Measurements from ENCODE around the gene GP5. TPM values are rescaled to one million over a fixed set of nuclear protein-coding genes. Genes with fewer than 3 reads are reported as not detected.

Gene GP5
- total RNA-seq, 6 experiments from 2014 or later: 0.05 TPM; not detected in 5

DNA sequence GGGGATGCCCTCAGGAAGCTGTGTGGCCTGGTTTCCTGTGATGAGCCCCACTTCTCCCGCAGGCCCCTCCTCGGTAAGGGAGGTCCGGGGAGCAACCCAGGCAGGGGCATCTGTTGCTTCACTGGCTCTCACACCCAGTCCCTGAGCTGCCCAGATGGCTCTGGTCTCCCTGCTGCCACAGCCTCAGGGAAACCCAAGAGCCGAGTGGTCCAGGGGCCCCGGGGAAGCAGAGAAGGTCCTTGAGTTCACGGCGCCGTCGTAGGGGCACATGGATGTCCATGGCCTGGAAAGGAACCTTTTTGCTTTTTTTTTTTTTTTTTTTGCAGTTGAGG is 16.2 kb downstream of the GP5 start:
- H3K4me3 Mint-ChIP-seq: no peak overlapping the region
- DNase-seq: no peak
- TF ChIP-seq, protein P1, sequence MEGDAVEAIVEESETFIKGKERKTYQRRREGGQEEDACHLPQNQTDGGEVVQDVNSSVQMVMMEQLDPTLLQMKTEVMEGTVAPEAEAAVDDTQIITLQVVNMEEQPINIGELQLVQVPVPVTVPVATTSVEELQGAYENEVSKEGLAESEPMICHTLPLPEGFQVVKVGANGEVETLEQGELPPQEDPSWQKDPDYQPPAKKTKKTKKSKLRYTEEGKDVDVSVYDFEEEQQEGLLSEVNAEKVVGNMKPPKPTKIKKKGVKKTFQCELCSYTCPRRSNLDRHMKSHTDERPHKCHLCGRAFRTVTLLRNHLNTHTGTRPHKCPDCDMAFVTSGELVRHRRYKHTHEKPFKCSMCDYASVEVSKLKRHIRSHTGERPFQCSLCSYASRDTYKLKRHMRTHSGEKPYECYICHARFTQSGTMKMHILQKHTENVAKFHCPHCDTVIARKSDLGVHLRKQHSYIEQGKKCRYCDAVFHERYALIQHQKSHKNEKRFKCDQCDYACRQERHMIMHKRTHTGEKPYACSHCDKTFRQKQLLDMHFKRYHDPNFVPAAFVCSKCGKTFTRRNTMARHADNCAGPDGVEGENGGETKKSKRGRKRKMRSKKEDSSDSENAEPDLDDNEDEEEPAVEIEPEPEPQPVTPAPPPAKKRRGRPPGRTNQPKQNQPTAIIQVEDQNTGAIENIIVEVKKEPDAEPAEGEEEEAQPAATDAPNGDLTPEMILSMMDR (IDR thresholded peaks at IDR 0.05): no peak
- H3K9me3 Mint-ChIP-seq: no peaks in the 10 kb centered on the region
- no peak overlapping the region for H3K27ac Mint-ChIP-seq
- H3K36me3 Mint-ChIP-seq (ENCODE audit: low read depth): no peaks in the 10 kb centered on the region
- peaks cover 2% of the 10 kb centered on the region; the same call in 1 of the 2 replicates for H3K4me1 Mint-ChIP-seq (ENCODE audit: low read depth)
- H3K27me3 Mint-ChIP-seq (ENCODE audit: insufficient read depth): peaks cover 14% of the 10 kb centered on the region

DNA sequence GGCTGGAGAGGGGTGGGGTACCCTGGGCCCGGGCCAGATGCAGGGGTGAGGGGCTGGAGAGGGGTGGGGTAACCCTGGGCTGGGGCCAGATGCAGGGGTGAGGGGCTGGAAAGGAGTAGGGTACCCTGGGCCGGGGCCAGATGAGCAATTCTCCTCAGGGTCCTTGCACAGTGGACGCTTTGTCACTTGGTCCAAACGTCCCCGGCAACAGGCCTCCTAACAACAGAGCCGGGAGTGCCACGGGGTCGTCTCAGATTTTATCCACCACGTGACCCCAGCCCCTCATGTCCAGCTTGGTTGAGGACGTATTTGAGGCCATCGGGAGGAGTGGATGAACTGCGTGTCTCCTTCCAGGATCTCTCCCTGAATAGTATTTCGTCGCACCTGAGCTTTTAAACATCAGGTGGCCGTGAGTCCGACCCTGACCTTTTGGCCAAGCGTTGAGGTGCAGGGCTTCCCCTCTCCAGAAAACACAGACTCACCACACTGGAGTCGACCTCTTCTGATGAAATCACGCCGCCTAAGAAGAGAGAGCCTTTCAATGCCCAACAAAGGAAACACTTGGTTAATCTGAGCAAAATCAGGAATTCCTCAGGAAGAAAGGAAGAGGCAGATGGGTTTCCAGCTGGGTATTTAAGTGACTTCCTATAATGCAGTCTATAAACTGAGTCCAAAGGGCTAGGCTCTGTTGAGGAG is 16.7 kb downstream of the GP5 start:
- H3K4me1 Mint-ChIP-seq (ENCODE audit: low read depth): peaks cover 6% of the 10 kb centered on the region
- no peaks in the 10 kb centered on the region for H3K9me3 Mint-ChIP-seq
- no peak for DNase-seq
- H3K27me3 Mint-ChIP-seq (ENCODE audit: insufficient read depth): peaks cover 11% of the 10 kb centered on the region
- H3K36me3 Mint-ChIP-seq (ENCODE audit: low read depth): no peaks in the 10 kb centered on the region
- no peak overlapping the region for H3K27ac Mint-ChIP-seq
- no peak overlapping the region for H3K4me3 Mint-ChIP-seq
- TF ChIP-seq, protein P1 (IDR thresholded peaks at IDR 0.05): no peak

DNA sequence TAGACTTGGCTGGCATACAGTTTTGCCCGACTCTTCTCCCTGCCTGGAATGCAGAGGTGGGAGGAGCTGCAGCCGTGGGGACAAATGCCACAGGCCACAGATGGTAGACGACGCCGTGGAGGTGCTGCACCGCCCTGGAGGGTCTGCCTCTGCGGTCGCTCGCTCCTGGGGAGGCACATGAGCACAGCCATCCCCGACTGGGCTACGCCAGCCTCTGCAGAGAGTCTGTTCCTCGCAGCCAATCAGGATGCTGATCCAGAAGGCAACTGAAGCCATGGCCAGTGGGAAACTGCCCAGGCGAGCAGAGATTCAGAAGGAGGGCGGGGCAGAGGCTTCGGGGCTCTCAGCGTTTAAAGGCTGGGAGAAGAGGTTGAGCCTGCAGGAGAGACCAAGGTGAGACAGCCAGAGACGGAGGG is 17.6 kb downstream of the GP5 start:
- TF ChIP-seq, protein P1 (IDR thresholded peaks at IDR 0.05): no peak
- H3K9me3 Mint-ChIP-seq: no peaks in the 10 kb centered on the region
- no peaks in the 10 kb centered on the region for H3K36me3 Mint-ChIP-seq (ENCODE audit: low read depth)
- H3K4me3 Mint-ChIP-seq: no peak overlapping the region
- DNase-seq: no peak
- no peak overlapping the region for H3K27ac Mint-ChIP-seq
- peaks cover 11% of the 10 kb centered on the region for H3K27me3 Mint-ChIP-seq (ENCODE audit: insufficient read depth)
- H3K4me1 Mint-ChIP-seq (ENCODE audit: low read depth): peaks cover 13% of the 10 kb centered on the region

DNA sequence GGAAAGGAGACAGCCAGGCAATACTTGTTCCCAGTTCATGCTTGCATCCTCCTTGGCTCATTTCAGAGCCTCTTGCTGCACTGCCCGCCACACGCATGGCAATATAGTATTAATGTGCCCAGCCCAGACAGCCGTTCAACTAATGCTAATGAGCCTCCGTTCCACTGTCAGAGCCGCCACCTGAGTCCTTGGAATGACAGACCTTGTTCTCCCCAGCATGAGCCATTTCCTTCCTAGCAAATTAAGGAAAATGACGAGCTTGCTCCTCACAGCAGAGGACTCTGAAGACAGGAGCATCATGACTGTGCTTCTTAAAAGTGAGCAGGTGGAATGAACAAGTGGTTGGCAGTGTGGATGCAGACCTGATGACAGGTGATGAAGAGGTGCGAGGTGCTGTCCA is 18.7 kb downstream of the GP5 start:
- TF ChIP-seq, protein P1 (IDR thresholded peaks at IDR 0.05): no peak
- Mint-ChIP-seq H3K36me3 (ENCODE audit: low read depth) (no peaks in the 10 kb centered on the region), H3K9me3 (no peaks in the 10 kb centered on the region), H3K4me3 (no peak overlapping the region), H3K4me1 (ENCODE audit: low read depth) (peaks cover 24% of the 10 kb centered on the region), H3K27me3 (ENCODE audit: insufficient read depth) (peaks cover 11% of the 10 kb centered on the region), H3K27ac (no peak overlapping the region)
- DNase-seq: no peak

DNA sequence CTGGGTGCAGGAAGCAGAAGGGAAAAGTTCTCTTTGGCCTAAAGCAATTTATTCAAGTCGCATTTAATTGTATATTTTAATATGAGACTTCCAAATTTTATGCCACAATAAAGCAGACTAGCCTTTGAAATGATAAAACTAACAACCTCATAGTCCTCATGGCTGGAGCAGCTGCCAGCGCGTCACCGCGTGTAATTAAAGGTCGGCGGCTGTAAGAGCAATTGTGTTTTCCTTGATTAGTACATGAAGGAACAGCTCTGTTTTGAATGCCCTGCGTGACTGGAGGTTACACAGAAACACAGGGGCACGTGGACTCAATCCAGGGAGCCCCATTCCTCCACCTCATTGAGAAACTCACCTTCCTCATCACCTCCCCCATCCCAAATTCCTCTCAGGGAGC is 19.4 kb downstream of the GP5 start:
- no peak for DNase-seq
- no peak overlapping the region for H3K4me3 Mint-ChIP-seq
- H3K27ac Mint-ChIP-seq: no peak overlapping the region
- no peaks in the 10 kb centered on the region for H3K9me3 Mint-ChIP-seq
- TF ChIP-seq, protein P1 (IDR thresholded peaks at IDR 0.05): no peak
- H3K4me1 Mint-ChIP-seq (ENCODE audit: low read depth): peaks cover 28% of the 10 kb centered on the region
- H3K36me3 Mint-ChIP-seq (ENCODE audit: low read depth): no peaks in the 10 kb centered on the region
- H3K27me3 Mint-ChIP-seq (ENCODE audit: insufficient read depth): peaks cover 10% of the 10 kb centered on the region
